KMS-11 (cell line): ENCODE data around the gene ADAMTS14.

ENCODE experiments used
- H2AFZ ChIP-seq: fragments of 200-600 bp; sonication (generic); 2 replicates; pipeline ENCODE4 v1.6.1; 2016; ENCODE audit warnings: antibody characterized with exemption, mixed run types, low read depth
- H3K27ac ChIP-seq: fragments of 200-600 bp; sonication (generic); 2 replicates; pipeline ENCODE4 v1.6.1; 2016; ENCODE audit warnings: mild to moderate bottlenecking, mixed run types
- H3K27me3 ChIP-seq: fragments of 200-600 bp; sonication (generic); 2 replicates; pipeline ENCODE4 v1.6.1; 2017; ENCODE audit warnings: mild to moderate bottlenecking, low read depth, mixed run types, moderate library complexity; ENCODE audit not compliant: insufficient read depth
- H3K36me3 ChIP-seq: fragments of 200-600 bp; sonication (generic); 2 replicates; pipeline ENCODE4 v1.6.1; 2017; ENCODE audit warnings: mild to moderate bottlenecking, mixed run types; ENCODE audit not compliant: insufficient read depth
- H3K4me1 ChIP-seq: fragments of 200-600 bp; sonication (generic); 2 replicates; pipeline ENCODE4 v1.6.1; 2016; ENCODE audit warnings: mild to moderate bottlenecking, low read depth, mixed run types; ENCODE audit not compliant: poor library complexity, severe bottlenecking
- H3K4me2 ChIP-seq: fragments of 200-600 bp; sonication (generic); 2 replicates; pipeline ENCODE4 v1.7.0; 2016; ENCODE audit warnings: mild to moderate bottlenecking, mixed run types
- H3K4me3 ChIP-seq: fragments of 200-600 bp; sonication (generic); IDR thresholded peaks from 2 replicates; pipeline ENCODE4 v1.6.1; 2017; ENCODE audit warnings: low read depth, low read length, mixed read lengths; ENCODE audit not compliant: insufficient read depth
- H3K79me2 ChIP-seq: fragments of 200-600 bp; sonication (generic); 2 replicates; pipeline ENCODE4 v1.6.1; 2016; ENCODE audit warnings: low read depth, mixed run types; ENCODE audit not compliant: insufficient read depth
- H3K9ac ChIP-seq: fragments of 200-600 bp; sonication (generic); 2 replicates; pipeline ENCODE4 v1.6.1; 2016; ENCODE audit warnings: mild to moderate bottlenecking, mixed run types
- H4K20me1 ChIP-seq: fragments of 200-600 bp; sonication (generic); 2 replicates; pipeline ENCODE4 v1.6.1; 2016; ENCODE audit warnings: mild to moderate bottlenecking, mixed run types; ENCODE audit not compliant: insufficient read depth
- TF ChIP-seq, protein P1 (sequence below): fragments of 200-600 bp; sonication (generic); conservative IDR thresholded peaks from 2 replicates; pipeline ENCODE4 v1.6.1; 2017; ENCODE audit warnings: low read depth, mild to moderate bottlenecking, antibody characterized with exemption, low read length, moderate library complexity, mixed read lengths

Gene ADAMTS14

DNA sequence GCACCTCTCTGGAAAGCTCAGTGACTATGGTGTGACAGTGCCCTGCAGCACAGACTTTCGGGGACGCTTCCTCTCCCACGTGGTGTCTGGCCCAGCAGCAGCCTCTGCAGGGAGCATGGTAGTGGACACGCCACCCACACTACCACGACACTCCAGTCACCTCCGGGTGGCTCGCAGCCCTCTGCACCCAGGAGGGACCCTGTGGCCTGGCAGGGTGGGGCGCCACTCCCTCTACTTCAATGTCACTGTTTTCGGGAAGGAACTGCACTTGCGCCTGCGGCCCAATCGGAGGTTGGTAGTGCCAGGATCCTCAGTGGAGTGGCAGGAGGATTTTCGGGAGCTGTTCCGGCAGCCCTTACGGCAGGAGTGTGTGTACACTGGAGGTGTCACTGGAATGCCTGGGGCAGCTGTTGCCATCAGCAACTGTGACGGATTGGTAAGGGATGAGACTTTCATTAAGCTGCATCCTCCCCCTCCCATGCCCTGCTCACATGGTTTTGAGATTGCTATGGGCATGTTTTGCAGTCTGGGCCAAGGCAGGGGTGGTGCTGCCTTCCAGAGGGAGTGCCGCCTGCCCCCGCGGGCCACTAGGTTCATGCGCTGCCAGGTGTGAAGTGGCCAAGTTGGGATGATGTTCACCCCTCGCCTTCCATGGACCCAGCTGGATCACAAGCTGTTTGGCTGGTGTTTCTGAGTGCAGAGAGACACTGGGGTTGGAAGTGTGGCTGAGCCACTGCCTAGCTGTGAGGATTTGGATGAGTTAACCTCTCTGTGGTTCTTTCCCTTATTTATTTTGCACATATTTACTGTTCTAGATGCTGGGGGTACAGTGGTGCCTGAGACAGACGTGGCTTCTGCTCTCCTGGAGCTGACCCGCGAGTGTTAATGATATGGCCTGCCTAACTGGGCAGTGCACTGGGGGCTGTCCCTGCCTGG, 2.5 kb downstream of the ADAMTS14 start:
- H3K27me3 ChIP-seq, result peaks cover 31% of the 10 kb centered on the region
- H2AFZ ChIP-seq, result no peak overlapping the region
- no peak overlapping the region for H3K4me3 ChIP-seq
- TF ChIP-seq, protein P1, sequence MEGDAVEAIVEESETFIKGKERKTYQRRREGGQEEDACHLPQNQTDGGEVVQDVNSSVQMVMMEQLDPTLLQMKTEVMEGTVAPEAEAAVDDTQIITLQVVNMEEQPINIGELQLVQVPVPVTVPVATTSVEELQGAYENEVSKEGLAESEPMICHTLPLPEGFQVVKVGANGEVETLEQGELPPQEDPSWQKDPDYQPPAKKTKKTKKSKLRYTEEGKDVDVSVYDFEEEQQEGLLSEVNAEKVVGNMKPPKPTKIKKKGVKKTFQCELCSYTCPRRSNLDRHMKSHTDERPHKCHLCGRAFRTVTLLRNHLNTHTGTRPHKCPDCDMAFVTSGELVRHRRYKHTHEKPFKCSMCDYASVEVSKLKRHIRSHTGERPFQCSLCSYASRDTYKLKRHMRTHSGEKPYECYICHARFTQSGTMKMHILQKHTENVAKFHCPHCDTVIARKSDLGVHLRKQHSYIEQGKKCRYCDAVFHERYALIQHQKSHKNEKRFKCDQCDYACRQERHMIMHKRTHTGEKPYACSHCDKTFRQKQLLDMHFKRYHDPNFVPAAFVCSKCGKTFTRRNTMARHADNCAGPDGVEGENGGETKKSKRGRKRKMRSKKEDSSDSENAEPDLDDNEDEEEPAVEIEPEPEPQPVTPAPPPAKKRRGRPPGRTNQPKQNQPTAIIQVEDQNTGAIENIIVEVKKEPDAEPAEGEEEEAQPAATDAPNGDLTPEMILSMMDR, result no peak
- H3K9ac ChIP-seq, result no peak overlapping the region
- no peaks in the 10 kb centered on the region for H3K79me2 ChIP-seq
- H3K4me1 ChIP-seq, result no peaks in the 10 kb centered on the region
- H3K27ac ChIP-seq, result no peak overlapping the region
- no peaks in the 10 kb centered on the region for H3K36me3 ChIP-seq
- no peak overlapping the region for H3K4me2 ChIP-seq
- no peaks in the 10 kb centered on the region for H4K20me1 ChIP-seq

DNA sequence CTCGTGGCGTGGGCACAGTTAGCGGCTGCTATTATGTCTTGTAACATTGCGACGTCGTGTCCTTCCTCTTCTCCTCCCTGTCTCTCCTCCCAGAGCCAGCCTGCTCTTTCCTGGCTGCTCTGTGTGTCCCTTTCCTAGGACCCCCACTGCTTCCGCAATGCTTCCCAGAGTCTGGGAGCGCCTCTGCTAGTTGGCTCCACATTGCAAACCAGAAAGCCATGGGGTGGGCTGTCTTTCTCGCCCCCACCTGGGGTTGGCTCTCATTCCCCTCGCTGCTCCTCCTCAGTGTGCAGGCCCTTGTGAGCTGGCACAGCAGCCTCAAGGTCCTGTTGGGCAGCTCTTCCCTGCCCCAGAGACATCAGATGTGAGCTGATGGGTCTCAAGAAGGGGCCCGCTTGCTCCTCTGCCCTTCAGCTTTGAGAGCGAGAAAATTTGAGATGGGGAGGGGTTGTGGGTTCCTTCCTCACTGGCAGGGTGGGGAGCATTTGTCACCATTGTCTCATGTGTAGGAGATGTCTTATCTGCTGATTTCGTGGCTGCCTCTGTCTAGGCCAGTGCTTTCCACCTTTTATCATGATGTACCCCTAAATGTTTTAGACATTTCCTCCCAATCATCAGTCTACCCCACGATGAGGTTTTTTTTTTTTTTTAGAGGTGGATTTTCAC, 3.3 kb downstream of the ADAMTS14 start:
- H3K4me1 ChIP-seq, result no peaks in the 10 kb centered on the region
- no peak overlapping the region for H3K4me3 ChIP-seq
- TF ChIP-seq, protein P1, result no peak
- no peak overlapping the region for H3K4me2 ChIP-seq
- H4K20me1 ChIP-seq, result no peaks in the 10 kb centered on the region
- H3K27me3 ChIP-seq, result peaks cover 28% of the 10 kb centered on the region
- no peak overlapping the region for H3K9ac ChIP-seq
- no peak overlapping the region for H2AFZ ChIP-seq
- H3K36me3 ChIP-seq, result no peaks in the 10 kb centered on the region
- no peak overlapping the region for H3K27ac ChIP-seq
- H3K79me2 ChIP-seq, result no peaks in the 10 kb centered on the region

DNA sequence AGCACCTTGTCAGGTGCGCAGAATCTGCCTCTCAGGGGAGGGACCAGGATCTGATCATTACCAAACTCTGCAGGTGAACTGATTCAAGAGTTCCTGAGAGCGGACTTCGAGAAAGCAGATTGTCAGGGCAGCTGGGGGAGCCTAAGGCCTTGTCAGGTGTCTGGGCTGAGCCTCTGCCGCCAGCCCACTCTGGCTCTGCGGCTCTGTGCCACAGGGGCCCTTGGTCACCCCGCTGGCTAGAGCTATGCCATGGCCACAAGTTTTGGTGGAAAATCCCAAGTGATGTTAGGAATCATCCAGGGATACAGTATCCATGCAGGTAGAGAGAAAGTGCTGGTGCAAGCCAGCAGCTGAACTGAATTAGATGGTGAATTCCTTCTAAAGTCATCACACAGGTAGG, 4.2 kb downstream of the ADAMTS14 start:
- peaks cover 23% of the 10 kb centered on the region for H3K27me3 ChIP-seq
- H4K20me1 ChIP-seq, result no peaks in the 10 kb centered on the region
- no peaks in the 10 kb centered on the region for H3K79me2 ChIP-seq
- no peak overlapping the region for H3K4me3 ChIP-seq
- H3K27ac ChIP-seq, result no peak overlapping the region
- H3K36me3 ChIP-seq, result no peaks in the 10 kb centered on the region
- H2AFZ ChIP-seq, result no peak overlapping the region
- H3K4me1 ChIP-seq, result no peaks in the 10 kb centered on the region
- H3K4me2 ChIP-seq, result no peak overlapping the region
- H3K9ac ChIP-seq, result no peak overlapping the region
- TF ChIP-seq, protein P1, result no peak

DNA sequence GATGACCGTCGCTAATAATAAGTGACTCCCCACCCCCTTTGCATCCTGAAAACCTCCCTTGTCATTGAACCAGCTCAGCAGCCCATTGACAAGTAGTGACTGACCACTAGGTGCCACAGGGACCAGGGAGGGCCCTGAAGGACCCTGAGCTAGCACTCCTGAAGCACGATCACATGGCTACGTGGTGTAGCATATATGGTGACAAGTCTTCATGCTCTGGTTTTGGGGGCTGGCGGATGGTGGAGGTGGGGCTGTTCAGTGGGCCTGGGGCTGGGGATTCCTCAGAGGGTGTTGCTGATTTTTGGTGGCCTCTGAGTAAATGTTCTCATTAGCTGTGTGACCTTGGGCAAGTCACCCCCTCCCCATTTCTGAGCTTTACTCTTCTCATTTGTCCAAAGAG, 4.7 kb downstream of the ADAMTS14 start:
- H4K20me1 ChIP-seq, result no peaks in the 10 kb centered on the region
- TF ChIP-seq, protein P1, result no peak
- H3K79me2 ChIP-seq, result no peaks in the 10 kb centered on the region
- H3K4me1 ChIP-seq, result no peaks in the 10 kb centered on the region
- no peak overlapping the region for H3K4me2 ChIP-seq
- peaks cover 18% of the 10 kb centered on the region for H3K27me3 ChIP-seq
- no peak overlapping the region for H3K9ac ChIP-seq
- H3K4me3 ChIP-seq, result no peak overlapping the region
- no peaks in the 10 kb centered on the region for H3K36me3 ChIP-seq
- no peak overlapping the region for H3K27ac ChIP-seq
- H2AFZ ChIP-seq, result no peak overlapping the region
